ENCODE data around the gene PLEKHA7.

Gene PLEKHA7

DNA sequence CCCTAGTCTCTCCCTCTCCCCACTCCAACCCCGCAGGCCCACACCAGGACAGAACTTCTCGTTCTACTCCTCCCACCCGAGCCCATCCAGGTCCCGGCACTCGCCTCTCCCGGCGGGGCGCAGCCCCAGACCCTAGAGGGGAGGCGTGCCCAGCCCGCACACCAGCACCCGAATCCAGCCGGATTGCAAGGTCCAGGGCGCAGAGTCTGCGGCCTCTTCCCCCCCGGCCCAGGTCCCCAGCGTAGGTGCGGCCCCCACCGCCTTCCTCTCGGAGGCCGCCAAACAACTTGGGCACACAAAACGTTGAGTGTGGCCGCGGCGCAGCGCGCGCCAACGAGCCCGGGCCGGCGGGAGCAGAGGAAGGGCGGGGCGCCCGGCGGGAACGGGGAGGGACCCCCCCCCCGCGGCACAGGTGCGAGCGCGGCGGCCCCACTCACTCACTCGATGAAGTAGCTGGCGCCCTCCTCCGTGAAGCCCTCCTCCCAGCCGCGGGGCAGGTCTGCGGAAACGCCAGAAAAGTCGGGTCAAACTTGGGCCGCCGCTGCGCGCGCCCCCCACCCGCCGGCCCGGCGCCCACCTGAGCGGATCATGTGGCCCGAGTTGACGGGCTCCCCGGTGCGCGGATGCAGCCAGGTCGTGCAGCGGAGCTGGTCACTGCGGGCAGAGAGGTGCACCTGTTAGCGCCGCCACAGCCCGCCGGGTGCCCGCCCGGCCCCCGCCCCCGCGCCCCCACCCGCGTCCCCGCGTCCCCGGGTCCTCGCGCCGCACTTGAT, 480 bp downstream of the PLEKHA7 start:
- no peak overlapping the region for H3K4me3 ChIP-seq (ENCODE audit: low read length)
- TF ChIP-seq, protein P1, sequence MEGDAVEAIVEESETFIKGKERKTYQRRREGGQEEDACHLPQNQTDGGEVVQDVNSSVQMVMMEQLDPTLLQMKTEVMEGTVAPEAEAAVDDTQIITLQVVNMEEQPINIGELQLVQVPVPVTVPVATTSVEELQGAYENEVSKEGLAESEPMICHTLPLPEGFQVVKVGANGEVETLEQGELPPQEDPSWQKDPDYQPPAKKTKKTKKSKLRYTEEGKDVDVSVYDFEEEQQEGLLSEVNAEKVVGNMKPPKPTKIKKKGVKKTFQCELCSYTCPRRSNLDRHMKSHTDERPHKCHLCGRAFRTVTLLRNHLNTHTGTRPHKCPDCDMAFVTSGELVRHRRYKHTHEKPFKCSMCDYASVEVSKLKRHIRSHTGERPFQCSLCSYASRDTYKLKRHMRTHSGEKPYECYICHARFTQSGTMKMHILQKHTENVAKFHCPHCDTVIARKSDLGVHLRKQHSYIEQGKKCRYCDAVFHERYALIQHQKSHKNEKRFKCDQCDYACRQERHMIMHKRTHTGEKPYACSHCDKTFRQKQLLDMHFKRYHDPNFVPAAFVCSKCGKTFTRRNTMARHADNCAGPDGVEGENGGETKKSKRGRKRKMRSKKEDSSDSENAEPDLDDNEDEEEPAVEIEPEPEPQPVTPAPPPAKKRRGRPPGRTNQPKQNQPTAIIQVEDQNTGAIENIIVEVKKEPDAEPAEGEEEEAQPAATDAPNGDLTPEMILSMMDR (conservative IDR thresholded peaks at IDR 0.05; ENCODE audit: low read length) = no peak
- DNase-seq (ENCODE audit: low read depth) = no peak

- no peak overlapping the region for H3K4me3 ChIP-seq (ENCODE audit: low read length)
- TF ChIP-seq, protein P1 (conservative IDR thresholded peaks at IDR 0.05; ENCODE audit: low read length) = no peak
Measured at GRCh38 chr11:17012712-17013547, 1.3 kb downstream of the PLEKHA7 start.

GRCh38 chr11:17012179-17012578, 2.0 kb downstream of the PLEKHA7 start:
- TF ChIP-seq, protein P1 (conservative IDR thresholded peaks at IDR 0.05; ENCODE audit: low read length) = no peak
- DNase-seq (ENCODE audit: low read depth) = no peak
- H3K4me3 ChIP-seq (ENCODE audit: low read length) = no peak overlapping the region

More at GRCh38 chr11:17012712-17013547, 1.3 kb downstream of the PLEKHA7 start:
- no peak for DNase-seq (ENCODE audit: low read depth)

DNA sequence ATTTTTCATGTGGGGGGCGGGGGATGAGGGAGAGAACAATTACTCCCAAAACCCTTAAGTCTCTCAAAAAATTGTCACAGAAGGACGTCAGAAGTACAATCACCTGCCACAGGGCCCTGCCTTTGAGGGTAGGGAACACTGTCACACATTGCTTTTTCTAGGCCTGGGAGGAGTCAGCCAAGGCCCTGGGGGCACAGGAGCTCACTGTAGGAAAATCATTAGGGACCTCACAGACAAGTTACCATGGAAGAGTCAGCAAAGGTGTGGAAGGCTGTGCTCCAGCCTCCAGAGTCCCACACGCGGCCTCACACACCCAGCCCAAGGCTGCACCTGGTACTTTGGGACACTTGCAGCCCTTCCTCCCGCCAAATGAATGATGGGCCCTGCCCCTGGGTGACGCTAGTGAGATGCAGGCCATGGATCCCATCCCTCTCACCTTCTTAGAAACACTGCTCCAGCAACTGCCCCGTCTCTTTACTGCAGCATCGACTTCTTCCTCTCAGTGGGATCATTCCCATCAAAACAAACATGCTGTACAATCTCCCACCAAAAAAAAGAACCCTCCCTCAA, 3.3 kb downstream of the PLEKHA7 start:
- H3K4me3 ChIP-seq (ENCODE audit: low read length) = no peak overlapping the region
- DNase-seq (ENCODE audit: low read depth) = no peak
- TF ChIP-seq, protein P1 (conservative IDR thresholded peaks at IDR 0.05; ENCODE audit: low read length) = no peak

GRCh38 chr11:17008099-17008498, 6.1 kb downstream of the PLEKHA7 start:
- TF ChIP-seq, protein P1 (conservative IDR thresholded peaks at IDR 0.05; ENCODE audit: low read length) = no peak
- no peak overlapping the region for H3K4me3 ChIP-seq (ENCODE audit: low read length)
- DNase-seq (ENCODE audit: low read depth) = no peak

GRCh38 chr11:17005646-17006045, 8.6 kb downstream of the PLEKHA7 start:
- no peak overlapping the region for H3K4me3 ChIP-seq (ENCODE audit: low read length)
- DNase-seq (ENCODE audit: low read depth) = no peak
- TF ChIP-seq, protein P1 (conservative IDR thresholded peaks at IDR 0.05; ENCODE audit: low read length) = no peak

Data from AG10803 (cell line).